ENCODE measurements around the gene LASP1. TPM values are rescaled to one million over a fixed set of nuclear protein-coding genes. Genes with fewer than 3 reads are reported as not detected.

LASP1 gene
- total RNA-seq, 1 donor from 2014 or later = 247 TPM

DNA sequence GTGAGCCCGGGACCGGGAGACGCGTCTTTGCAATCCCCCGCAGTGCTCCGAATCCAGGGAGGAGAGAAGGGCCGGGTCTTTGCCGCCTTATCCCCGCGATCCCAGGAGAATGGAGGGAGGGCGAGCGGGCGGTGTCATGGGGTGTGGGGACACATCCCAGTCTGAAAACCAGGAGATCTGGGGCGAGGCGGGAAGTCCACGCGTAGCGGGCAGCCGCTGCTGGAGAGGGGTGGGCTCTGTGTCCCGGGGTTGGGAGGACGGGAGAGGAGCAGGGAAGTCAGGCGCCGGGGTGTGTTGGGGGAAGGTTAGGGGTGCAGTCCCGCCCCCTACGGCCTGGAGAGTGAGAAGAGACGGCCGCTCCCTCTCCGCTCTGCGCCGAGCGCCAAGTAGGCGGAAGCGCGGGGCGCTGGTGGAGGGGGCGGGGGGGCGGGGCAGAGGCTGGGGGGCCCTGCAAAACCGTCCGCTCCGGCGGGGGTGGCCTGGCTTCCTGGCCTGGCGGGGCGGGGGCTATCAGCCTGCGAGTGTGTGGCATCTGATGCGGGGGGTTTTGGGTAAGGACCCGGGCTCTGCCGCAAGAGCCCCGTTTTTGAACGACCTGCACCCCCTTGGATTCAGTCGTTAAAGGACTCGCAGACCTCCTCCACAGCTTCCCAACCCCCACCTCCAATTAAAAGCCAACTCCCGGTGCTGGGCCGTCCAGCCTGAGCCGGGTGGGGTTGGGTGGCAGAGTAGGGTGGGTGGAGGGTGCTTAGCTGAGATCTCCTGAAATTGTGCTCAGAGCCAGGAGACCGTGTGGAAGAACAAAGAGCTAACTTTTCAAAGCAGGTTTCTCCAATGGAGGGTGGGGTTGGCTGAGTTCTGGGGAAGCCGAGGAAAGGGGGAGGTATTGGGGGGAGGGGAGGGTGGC is 654 bp downstream of the LASP1 start:
- DNase-seq (ENCODE audit: low spot score) = peak; percentile 77

DNA sequence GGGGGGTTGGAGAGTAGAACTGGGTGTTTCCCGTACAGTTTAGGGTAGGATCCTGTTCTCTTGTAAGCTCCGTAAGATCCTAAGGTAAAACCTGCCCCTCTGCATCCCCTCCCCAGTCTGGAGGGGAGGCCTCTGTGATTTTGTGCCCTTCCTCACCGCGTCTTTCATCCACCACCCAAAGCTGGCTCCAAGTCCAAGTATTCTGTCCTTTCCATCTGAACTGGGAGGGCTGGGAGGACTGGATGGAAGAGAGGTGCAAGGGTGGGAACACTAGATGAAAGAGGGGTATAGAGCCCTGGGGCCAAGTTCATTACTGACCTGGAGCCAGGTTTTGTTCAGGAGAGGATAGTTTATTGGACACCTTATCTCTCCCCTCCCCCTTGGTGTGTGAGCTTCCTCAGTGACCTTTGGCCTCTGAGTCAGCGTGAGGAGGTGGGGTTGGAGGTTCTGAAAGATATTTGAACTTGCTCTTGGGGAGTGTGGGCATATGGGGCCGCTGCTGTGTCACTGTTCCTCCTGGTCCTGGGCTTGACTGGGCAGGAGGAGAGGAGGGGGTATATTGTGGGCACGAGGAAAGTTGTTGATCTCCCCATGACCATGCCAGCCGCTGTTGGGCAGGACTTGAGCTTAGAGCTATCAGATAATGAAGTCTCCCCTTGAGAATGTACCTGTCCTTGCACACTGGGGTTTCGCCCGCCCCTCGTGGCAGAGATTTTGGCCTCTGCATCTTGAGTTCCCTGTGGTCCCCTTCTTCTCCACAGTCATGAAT is 1.6 kb downstream of the LASP1 start:
- DNase-seq (ENCODE audit: low spot score) = peak; percentile 84

DNA sequence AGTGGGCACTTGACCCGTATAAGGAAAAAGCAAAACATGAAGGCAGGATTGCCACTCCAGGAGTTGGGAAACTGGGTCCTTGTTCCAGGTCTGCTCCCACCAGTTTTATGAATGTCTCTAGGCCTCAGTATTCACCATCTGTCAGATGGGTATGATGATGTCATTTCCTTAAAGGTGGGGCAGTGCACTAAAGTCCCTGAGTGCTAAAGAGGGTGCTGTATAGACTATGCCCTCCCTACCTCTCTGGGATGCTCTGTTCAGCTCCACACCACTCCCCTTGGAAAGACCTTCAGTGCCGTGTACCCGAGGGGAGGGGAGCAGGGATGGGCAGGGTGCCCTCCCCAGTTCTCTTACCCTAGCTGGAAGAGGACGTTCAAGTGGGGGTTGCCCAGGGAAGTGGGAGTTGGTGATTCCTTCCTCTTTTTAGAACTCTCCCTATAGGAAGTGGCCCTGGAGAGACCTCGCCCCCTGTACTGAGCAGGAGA is 2.2 kb downstream of the LASP1 start:
- DNase-seq (ENCODE audit: low spot score) = no peak

DNA sequence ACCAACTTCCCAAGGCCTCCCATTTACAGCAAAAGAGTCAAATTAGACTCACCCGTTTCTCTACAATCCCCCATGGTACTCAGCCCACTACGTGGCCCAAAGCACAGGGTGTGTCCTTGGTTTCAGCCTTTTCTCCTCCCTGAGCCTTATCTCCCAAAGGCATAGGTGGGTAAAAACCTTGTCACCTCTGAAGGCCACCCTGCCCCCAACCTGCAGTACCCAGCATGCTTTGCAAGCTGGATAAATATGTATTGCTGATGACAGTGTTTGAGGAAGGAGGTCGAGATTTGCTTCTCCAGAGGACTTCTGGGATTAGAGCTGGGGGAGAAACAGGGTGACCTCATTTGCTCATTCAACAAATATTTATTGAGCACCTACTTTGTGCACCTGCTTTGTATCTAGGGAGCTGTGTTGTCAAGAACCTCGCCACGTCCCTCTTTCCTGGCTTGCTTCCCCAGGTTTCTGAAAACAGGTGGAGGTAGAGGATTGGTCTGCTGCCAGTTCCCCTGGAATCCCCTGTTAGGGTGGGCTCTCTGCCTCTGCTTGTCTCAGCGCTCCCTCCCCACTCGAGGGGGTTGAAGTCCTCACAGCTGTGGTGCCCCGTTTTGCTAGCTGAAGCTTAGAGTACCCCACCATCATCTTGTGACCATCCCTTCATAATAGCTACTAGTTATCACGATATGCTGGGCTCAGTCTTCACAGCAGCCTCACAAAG is 3.0 kb downstream of the LASP1 start:
- DNase-seq (ENCODE audit: low spot score) = no peak

DNA sequence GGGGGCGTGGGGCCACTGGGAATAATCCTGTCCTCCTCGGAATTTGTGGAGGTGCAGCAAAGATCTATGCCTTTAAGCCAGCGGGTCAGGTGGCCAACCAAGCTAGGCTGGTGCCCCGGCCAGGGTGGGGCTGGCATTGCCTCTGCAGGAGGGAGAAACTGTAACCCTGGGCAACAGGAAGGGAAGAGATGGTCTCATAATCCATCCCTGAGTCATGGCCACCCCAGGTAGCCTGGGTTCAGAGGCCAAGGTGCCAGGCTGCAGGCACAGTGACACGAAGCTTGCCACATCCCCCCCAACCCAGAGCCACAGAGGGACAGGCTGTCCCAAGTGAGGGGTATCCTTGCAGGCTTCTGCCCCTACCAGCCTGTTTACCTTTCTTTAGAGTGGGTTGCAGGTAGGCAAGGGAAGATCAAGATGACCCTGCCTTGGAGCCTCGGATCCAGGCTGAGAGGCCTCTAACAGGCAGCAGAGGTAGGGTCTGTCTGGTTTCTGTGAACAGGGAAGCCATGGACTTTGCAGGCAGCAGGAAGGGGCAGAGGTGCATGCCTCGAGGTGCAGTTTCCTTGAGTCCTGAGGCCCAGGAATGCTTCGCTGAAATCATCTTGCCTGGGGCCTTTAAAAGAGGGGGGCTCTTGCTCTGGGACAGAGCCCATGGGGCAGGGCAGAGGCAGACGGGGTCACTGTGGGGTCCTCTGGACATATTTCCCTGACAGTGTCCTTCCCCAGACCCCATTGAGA is 4.0 kb downstream of the LASP1 start:
- DNase-seq (ENCODE audit: low spot score) = no peak

DNA sequence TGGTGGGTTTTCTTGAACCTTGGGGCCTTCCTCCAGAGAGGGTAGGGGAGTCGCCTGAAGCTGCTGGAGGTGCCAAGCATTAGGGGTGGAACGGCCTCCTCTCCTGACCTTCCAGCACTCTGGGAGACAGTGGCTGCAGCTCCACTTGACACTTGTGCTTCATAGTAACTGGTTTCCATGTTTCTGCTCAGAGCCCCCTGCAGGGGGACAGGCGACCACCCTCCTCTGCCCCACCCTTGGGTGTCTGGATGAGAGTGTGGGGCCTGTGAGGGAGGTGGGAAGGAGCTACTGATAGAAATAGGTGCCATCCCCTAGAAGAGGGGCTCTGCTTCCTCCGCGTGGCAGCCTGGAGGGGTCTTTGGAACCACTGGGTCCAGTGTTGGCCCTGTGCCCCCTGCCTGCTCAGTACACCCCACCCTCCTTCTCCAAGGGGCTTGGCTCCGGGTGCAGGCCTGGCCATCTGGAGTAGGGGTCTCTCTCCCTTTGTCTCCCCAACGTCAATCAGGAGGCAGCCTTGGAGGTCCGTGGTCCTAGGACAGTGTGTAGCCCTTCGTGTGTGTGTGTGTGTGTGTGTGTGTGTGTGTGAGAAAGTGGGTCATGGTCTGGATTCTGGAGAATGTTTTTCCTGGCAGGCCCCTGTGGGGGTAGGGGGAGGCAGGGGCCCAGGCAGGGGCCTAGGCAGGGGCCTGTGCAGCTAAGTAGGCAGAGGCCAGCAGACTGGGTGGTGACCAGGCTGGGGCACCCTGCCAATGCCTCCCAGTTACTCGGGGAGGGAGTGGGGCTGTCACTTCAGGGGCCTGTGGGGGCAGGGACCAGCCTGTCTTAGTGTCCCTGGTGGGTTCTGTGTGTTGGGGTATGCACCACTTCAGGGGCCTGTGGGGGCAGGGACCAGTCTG is 4.9 kb downstream of the LASP1 start:
- no peak for DNase-seq (ENCODE audit: low spot score)

DNA sequence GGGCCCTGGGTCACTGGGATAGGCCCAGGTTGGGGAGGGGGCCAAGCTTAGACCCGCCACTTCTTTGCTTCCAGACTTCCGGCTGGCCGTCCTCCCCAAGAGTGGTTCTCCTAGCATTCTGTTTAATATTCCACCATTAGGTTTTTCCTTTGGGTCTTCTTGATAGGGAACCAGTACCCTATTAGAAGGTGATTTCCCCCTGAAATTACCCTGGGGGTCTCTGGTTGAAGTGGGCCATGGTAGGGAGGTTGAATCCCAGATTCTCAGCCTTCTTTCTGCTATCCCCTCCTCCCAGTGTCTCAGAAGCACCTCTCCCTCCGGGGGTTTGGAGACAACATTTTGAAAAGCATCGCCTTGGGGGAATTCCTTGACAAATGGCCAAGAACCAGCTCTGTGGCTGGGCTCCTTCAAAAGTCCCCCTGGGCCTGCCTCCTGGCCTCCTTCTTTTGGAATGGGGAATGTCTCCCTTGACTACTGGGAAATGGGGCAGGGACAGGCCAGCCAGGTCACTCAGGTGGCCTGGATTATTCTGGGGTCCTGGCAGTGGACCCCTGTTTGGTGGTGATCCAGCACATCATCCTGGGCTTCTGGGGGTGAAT is 5.7 kb downstream of the LASP1 start:
- no peak for DNase-seq (ENCODE audit: low spot score)

DNA sequence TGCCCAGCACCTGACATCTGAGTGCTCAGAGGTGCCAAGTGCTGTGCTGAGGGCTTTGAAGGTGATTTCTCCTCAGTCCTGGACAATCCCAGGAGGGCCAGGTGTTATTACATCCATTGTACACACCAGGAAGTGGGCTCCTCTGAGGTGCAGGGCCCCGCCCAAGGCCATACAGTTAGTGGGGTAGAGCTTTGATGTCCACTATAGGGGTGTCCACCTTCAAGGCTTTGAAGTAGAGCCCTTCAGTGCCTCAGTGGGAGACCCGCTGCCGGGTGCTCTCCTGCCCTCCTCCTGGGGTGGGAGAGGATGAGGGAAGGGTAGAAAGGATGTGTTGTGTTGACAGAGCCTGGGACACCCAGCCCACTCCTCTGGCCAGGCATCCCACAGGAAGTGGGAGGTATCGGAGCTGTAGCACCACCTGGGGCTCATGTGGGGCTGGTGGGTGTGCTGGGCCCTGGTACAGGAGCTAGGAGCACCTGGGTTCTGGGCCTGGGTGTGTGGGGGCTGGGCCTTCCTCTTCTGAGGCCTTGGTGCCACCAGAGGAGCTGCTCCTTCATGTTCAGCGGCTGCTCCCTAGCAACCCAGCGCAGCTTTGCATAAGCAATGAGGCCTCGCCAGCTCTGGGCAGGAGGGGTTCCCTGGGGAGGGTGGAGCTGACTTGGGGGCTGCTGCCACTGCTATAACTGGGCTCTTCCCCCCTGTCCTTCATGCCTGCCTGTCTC is 7.4 kb downstream of the LASP1 start:
- no peak for DNase-seq (ENCODE audit: low spot score)

DNA sequence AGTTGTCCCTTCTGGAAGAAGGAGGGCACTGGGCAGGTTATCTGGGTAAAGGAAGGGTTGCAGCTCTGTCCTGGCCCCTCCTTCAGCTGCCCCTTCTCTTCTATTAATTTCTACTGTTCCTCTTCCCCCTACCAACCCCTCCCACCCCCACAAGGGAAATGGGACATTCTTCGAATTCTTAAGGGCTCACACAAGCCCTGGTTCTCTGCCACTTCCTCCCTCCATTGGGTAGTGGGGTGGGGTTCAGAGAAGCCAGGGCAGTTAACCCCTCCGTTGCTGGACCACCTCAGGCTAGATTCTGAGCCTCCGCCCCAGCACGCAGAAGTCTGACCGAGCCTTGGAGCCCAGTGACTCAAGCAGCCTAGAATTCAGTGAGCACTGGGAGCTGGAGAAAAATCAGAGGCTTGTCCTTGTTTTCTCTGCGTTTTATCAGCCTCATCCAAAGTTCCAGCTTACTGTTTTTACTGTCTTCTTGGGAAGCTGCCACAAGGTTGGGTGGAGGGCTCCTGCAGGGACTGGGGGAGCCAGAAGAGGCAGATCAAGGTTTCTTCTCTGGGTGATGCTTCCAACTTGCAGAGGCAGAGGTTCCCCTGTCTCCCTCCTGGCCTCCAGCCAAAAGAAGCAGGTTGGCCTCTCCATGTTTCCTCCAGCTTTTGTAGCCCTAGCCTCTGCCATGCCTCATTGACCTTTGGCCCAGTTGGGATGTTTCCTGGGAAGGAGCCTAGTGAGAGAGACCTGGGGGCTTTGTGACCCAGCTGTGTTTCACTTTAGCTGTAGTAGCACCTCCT is 10.2 kb downstream of the LASP1 start:
- no peak for DNase-seq (ENCODE audit: low spot score)

DNA sequence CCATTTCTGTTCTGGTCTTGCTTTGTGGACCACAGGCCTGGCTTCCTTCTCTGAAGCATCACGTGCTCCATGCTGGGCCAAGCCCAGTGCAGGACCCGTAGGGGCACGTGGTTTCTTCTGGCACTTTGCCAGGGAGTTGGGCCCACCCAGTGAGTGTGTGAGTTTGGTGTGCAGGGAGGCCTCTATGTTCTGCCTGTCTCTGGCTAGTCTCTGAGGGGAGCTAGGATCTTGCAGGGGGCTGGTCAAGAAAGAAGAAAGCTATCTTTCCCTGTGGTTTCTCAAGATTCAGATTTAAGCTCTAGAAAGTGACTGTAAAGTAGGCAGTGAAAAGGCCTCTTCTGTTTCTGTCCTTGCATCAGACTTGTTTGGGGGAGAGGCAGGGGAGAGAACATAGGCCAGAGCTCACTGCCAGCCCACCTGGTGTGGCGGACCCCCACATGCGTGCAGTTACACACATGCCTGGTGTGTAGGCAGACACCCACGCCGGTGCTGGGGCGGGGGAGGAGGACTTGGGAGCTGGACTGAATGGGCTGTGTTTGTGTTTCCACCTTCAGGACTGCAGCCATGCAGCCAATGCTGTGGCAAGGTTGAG is 11.8 kb downstream of the LASP1 start:
- peak; percentile 80 for DNase-seq (ENCODE audit: low spot score)

DNA sequence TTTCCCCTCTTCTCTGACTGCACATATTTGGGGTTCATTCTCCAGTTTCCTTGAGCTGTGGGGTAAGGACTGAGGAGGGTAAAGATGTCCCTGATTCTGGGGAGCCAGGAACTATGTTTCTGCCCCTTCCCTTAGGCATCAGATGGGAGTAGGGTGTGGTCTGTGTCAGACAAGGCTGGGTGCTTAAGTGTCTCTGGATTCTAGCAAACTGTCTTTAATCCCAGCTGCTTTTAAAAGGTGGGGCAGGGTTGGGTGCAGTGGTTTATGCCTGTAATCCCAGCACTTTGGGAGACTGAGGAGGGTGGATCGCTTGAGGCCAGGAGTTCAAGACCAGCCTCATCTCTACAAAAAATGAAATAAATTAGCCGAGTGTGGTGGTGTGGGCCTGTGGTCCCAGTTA is 13.0 kb downstream of the LASP1 start:
- no peak for DNase-seq (ENCODE audit: low spot score)

DNA sequence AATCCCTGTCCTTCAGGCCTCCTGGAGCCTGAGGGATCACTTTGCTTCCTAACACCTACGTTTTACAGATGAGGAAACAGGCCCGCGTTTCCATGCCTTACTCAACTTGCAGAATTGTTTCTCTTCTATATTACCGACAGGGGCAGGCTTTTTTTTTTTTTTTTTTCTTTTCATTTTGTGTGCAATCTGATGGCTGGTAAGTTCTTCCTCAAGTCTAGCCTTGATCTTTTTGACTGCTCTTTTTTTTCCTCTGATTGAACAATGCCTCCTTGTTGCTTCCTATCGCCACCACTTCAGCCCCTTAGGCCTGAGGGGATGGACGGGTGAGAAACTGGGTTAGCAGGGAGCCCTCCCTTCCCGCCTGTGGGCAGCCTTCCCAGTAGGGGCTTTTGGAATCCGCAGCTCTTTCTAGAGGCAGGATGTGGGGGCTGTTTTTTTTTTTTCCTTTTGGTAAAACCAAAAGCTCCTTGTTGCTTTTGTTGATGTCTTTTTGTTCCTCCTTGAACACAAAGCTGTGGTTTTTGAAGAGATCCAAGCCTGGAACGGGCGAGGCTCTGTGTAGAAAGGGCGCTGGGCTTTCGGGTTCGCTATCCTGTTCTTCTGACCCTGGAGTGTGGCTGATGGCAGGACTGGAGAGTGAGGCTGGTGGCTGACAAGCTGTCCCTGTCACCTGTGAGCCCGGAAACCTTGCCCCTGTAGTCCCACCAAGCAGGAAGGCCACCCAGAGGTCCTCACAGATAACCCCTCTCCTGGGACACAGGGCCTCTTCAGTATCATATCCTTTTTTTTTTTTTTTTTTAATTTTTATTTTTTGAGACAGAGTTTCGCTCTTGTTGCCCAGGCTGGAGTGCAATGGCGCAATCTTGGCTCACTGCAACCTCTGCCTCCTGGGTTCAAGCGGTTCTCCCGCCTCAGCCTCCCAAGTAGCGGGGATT is 14.0 kb downstream of the LASP1 start:
- no peak for DNase-seq (ENCODE audit: low spot score)

DNA sequence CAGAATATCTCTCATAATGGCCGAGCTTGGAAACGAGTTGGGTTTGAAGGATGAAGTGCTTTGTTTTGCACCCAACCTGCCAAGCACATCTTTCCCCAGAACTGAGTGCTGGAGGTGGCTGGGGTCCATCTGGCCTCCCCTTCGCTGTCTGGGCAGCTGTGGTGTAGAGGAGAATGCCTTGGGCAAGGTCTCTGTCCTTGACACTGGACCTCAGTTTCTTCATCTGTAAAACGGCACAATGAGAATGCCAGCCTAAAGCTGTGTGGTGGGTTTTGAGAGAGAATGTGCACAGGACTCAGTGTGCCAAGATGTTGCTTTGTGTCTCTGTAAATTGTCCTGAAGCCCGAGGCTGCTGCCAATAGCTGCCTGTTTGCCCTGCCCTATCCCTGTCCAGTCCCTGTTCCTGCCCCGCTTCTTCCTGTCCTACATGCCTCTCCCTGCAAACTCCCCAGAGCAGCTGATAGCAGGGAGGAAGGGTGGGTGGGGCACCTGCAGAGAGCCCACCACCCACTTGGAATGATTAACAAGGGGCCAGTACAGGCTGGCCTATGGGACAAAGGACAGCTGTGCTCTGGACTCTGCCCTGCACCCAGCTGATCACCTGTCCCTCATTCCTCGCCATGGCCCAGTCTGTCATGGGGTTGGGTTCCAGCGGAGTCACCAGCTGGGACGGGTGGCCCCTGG is 15.3 kb downstream of the LASP1 start:
- peak; percentile 59 for DNase-seq (ENCODE audit: low spot score)

DNA sequence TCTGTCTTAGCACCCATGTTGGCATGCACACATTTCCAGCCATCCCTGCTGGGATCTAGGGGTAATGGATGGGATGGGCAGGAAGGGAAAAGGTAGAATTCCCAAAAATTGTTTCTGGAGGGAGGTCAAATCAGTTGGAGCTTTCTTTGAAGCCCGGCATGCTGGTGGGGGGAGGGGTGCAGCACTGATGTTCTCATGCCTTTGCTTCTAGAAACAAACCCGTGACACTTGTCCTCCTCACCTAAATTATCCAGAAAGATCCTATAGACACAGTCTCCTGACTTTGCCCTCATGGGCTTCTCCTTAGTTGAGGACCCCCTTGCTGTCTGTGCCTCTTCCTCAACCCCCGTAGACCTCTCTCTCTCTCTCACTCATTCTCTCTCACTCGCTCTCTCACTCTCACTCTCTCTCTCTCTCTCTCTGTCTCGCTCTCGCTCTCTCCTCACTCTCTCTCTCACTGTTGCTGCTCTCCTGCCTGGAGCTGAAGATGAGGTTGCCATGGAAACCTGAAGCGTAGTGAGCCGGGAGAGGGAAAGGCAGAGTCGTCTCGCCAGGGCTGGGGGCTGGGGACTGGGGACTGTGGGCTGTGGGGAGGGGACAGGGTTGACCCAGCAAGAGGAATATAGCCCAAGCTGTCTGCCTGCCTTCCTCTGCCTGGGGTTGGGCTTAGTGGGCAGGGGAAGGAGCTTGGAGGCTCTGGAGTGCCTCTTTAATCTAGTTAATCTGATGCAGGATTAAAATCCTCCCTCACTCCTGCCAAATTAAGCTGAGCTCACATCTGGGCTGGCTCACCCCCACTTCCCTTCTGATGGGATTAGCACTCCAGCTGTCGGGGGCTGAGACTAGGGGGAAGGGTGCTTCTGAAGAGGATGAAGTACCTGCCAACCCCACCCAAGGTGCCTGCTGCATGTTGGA is 16.1 kb downstream of the LASP1 start:
- DNase-seq (ENCODE audit: low spot score) = no peak

DNA sequence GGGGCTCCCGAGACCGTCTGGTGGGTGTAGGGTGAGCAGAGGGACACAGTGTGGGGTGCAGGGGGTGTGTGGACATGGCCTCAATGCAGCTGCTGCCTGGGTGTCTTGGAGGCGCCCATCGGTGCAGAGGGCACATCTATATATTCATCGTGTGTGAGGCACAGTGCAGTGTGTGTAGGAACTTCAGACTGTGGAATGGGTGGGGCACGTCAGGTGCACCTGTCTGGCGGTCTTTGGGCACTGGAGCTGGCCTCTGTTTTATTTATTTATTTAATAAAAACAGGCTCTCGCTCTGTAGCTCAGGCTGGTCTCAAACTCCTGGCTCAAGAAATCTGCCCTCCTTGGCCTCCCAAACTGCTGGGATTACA is 16.8 kb downstream of the LASP1 start:
- no peak for DNase-seq (ENCODE audit: low spot score)
